Measurements from ENCODE around the gene CX3CL1. TPM values are rescaled to one million over a fixed set of nuclear protein-coding genes. Genes with fewer than 3 reads are reported as not detected.
"Not testable (repeated sequence)": the region's sequence is repeated elsewhere in the genome, so short reads cannot be mapped to it uniquely, and the experiment has no call there.

Gene CX3CL1
- polyA plus RNA-seq (ENCODE audit: insufficient read length in 12 of 12): 10 to 100 TPM in 1 of 12 donors, 1 to 10 TPM in 10, not detected in 1; 2.8 to 10.4 (median 4.3) TPM
- long read RNA-seq, donor 1, partial matches to known transcripts: 0 of 2 reads
- long read RNA-seq, donor 1, other reads (novel, unspliced or antisense): 0 of 2 reads
- long read RNA-seq, donor 2, partial matches to known transcripts: 0 of 1 reads
- long read RNA-seq, donor 2, other reads (novel, unspliced or antisense): 0 of 1 reads
- long read RNA-seq, donor 3: 0 reads
- long read RNA-seq, donor 4, partial matches to known transcripts: 0 of 1 reads
- long read RNA-seq, donor 4, other reads (novel, unspliced or antisense): 0 of 1 reads
- long read RNA-seq, donor 5: 0 reads
- long read RNA-seq, donor 6: 0 reads
- long read RNA-seq, donor 7: 0 reads
- long read RNA-seq, donor 8: 0 reads
- long read RNA-seq, donor 9: 0 reads
- long read RNA-seq, donor 10, partial matches to known transcripts: 0 of 1 reads
- long read RNA-seq, donor 10, other reads (novel, unspliced or antisense): 0 of 1 reads
- long read RNA-seq, donor 11, partial matches to known transcripts: 5 of 7 reads
- long read RNA-seq, donor 11, other reads (novel, unspliced or antisense): 0 of 7 reads

- peak; percentile 43 for DNase-seq
Observed at GRCh38 chr16:57372372-57373116, at the start of gene CX3CL1. Gene CX3CL1, plus strand, starts transcription at chr16:57372490. Its CDS starts 79 bp downstream, at chr16:57372569.

- no peak for DNase-seq
Observed at GRCh38 chr16:57324749-57325148, 47.5 kb upstream of the CX3CL1 start.

DNA sequence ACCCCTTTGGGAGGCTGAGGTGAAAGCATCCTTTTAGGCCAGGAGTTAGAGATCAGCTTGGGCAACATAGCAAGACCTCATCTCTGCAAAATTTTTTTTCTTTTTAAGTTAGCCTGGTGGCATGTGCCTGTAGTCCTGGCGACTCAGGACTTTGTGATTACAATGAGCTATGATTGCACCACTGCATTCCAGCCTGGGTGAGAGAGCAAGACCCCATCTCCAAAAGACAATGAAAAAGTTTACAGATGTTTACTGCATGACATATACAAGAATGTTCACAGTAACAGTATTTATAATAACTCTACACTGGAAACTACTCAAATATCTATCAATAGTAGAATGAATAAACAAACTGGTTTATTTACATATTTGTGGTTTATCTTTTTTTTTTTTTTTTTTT is 46.8 kb upstream of the CX3CL1 start:
- DNase-seq: no peak

DNA sequence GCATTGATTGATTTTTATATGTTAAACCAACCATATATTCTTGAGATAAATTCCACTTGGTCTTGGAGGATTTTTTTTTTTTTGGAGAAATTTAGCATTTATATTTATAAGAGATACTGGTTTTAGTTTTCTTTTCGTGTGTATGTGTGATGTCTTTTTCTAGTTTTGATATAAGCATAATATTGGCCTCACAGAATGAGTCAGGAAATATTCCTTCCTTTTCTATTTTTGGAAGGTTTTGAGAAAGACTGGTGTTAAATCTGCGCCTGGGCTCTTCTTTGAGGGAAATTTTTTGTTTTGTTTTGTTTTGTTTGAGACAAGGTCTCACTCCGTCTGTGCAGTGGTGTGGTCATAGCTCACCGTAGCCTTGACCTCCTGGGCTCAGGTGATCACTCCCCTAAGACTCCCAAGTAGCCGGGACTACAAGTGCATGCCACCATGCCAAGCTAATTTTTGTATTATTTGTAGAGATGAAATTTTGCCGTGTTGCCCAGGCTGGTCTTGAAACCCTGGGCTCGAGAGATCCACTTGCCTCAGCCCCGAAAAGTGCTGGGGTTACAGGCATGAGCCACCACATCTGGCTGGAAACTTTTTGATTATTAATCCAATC is 42.5 kb upstream of the CX3CL1 start:
- DNase-seq: no peak

DNA sequence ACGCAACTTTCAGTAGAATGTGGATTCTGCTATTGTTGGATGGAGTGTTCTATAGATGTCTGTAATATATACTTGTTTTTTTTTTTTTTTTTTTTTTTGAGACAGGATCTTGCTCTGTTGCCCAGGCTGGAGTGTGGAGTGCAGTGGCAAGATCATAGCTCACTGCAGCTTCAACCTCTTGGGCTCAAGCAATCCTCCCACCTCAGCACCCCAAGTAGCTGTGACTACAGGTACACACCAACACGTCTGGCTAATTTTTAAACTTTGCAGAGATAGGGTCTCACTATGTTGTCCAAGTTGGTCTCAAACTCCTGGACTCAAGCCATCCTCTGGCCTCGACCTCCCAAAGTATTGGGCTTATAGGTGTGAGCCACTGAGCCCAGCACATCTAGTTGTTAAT is 40.9 kb upstream of the CX3CL1 start:
- no peak for DNase-seq

GRCh38 chr16:57333402-57333801 is 38.9 kb upstream of the CX3CL1 start:
- DNase-seq: no peak

- DNase-seq: no peak
Observed at GRCh38 chr16:57335366-57335765, 36.9 kb upstream of the CX3CL1 start.

DNA sequence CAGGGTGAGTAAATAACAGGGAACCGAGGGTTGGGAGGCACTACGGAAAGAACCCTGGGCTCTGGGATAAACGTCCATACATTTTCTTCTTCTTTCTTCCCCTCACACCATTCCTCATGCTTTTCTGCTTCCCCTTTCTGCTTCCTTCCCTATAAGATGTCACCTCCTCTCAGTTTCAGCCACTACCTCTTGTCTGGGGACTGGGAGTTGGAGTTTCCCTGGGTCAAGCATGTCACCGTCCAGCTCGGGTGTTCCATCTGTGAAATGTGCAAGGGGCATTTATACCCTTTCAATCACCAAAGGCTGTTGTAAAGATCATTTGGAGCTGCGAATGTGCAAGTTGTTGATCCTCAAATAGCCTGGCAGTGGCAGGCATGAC is 31.2 kb upstream of the CX3CL1 start:
- DNase-seq: no peak

GRCh38 chr16:57341441-57342303 is 30.6 kb upstream of the CX3CL1 start:
- DNase-seq: no peak

- not testable (repeated sequence) for DNase-seq
Observed at GRCh38 chr16:57342606-57343005, 29.7 kb upstream of the CX3CL1 start.

GRCh38 chr16:57343221-57343620 is 29.1 kb upstream of the CX3CL1 start:
- no peak for DNase-seq

GRCh38 chr16:57344094-57344493 is 28.2 kb upstream of the CX3CL1 start:
- DNase-seq: not testable (repeated sequence)

DNA sequence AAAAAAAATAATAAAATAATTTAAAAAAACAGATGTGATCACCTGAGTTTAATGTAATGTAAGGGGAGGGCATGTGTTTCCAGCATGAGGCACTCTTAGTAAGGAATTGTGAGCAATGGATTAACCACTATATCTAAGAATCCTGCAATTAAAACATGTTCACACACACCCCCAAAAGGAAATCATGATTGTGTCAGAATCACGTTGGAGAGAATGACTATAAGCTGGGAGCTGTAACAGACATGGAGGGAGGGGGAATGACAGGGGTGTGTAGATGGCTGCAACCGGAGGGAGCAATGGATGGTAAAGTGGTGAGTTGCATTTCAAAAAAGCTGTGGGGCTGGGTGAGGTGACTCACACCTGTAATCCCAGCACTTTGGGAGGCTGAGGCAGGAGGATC is 27.3 kb upstream of the CX3CL1 start:
- no peak for DNase-seq

GRCh38 chr16:57345666-57346204 is 26.6 kb upstream of the CX3CL1 start:
- no peak for DNase-seq

DNA sequence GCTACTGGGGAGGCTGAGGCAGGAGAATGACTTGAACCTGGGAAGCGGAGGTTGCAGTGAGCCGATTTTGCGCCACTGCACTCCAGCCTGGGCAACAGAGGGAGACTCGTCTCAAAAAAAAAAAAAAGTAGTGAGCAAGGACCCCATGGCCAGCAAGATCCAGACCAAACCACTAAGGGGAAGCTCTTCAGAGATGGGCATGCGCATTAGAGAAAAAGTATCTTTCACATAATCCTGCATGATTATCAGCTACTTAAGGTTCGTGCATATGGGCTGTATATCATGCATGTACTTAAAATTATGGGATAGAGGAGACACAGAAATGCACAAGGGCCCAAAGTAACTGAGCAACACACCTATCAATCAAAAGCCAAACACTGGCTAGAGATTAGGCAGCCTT is 24.4 kb upstream of the CX3CL1 start:
- no peak for DNase-seq

DNA sequence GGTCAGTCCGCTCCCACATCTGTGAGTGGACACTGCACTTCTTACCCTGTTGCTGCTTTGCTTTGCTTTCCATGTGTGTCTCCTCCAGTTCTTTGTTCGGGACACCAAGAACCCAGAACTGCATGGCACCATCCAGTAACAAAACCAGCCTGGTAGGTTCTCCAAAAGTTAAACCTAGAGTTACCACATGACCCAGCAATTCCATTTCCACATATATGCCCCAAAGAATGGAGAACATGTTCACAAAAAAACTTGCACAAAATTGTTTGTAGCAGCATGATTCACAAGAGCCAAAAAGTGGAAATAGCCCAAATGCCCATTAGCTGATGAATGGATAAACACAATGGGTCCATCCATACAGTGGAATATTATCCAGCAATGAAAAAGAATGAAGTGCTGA is 24.0 kb upstream of the CX3CL1 start:
- no peak for DNase-seq

GRCh38 chr16:57349212-57350031 is 22.9 kb upstream of the CX3CL1 start:
- DNase-seq: no peak

GRCh38 chr16:57352636-57353047 is 19.6 kb upstream of the CX3CL1 start:
- DNase-seq: no peak

DNA sequence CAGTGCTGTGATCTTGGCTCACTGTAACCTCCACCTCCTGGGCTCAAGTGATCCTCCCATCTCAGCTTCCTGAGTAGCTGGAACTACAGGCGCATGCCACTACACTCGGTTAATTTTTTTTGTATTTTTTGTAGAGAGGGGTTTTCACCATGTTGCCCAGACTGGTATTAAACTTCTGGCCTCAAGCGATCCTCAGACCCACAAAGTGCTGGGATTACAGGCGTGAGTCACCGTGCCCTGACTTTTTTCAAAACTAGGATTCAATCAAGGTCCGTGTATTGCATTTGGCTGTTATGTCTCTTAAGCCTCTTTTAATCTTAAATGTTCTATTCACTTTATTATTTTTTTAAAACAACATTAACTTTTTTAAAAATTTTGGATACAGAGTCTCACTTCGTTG is 18.0 kb upstream of the CX3CL1 start:
- no peak for DNase-seq

- DNase-seq: no peak
Observed at GRCh38 chr16:57355898-57356414, 16.3 kb upstream of the CX3CL1 start.
